Caki2 (cell line): ENCODE measurements around the gene PLD6. TPM values are rescaled to one million over a fixed set of nuclear protein-coding genes. Genes with fewer than 3 reads are reported as not detected.

Source experiments
- DNase-seq: peaks from one replicate; pipeline ENCODE4 v3.0.0-alpha.2; 2015; ENCODE audit warnings: low read depth
- in situ Hi-C: cut with HindIII; loops from 2 replicates; pipeline ENCODE4 v1.10.0; 2016; ENCODE audit warnings: low sequenced_read_pairs, low pct_unique_long_range_greater_than_20kb, mixed read lengths
- total RNA-seq: library from RNA; depleted of rRNA; stranded (reverse); fragments of >200 nt; shearing (Covaris generic); gene quantifications from 2 replicates; pipeline ENCODE4 v1.2.3, GENCODE V29; 2014; ENCODE audit warnings: low replicate concordance

Gene PLD6
- total RNA-seq, 1 experiment from 2014 or later, result 5.5 TPM

DNA sequence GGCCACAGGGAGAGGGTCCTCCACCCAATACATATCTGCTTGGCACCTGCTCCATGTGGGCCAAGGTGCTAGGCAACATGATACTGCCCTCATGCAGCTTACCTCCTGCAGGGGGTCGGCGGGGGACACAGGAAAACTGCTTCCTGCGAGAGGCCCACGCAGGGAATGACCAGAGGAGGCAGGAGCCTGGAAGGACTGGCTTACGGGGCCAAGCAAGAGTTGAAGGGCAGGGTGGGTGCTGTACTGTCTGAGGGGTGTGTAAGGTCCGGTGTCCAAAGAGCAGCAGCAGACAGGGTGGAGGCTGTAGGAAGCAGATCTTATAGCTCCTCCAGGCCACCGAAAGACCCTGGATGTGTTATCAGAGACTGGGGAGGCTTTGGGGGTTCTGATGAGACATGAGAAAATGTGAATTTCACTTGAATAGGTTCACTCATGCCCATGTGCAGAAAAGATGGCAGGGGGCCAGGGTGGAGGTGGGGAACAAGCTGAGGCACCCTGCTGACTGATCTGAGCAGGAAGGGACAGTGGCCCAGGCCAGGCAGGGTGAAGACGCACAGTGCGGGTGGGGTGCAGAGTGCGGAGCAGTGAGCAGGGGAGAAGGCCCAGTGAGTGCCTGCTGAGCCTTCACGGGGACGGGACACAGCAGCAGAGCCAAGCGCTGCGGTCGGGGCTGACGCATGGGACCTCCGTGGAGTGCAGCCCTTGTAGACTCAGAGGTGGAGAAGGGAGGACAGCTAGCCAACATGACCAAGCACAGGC lies 22.6 kb upstream of the PLD6 start:
- in situ Hi-C loops, result no loop called here
- no peak for DNase-seq

DNA sequence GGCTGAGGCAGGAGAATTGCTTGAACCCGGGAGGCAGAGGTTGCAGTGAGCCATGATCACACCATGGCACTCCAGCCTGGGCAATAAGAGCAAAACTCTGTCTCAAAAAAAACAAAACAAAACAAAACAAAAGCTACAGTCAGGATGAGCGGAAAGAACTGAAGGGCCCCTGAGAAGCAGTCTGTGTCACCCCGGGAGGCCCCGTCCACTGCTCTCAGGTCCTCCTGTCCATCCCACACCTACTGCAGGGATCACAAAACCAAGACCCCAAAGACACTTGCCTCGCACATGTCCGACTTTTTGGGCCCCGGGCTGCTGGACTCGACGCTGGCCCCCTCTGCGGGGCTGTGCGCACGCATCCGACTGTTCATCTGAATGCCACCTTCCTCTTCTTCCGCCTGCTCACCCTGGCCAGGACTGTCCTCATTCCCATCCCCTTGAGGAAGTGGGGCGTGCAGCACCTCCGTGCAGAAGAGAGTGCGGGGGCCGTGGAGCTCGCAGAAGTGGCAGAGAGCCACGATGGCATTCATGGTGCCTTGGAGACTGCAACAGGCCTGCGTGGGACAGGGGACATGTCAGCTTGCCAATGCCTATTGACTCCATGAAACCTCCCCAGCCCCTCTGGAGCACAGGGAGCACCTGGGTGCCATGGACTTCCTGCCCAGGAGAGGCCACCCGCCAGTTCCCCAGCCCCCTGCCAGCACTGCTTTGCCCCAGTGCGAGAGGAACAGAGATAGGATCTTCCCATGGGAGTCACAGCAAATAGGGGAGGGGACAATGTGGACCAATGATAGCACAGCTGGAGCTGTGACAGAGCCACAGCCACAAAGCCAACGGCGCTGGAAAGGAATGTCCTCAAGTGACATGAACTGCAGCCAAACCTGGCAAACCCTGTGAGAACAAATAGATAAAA lies 21.7 kb upstream of the PLD6 start:
- in situ Hi-C loops, result no loop called here
- DNase-seq, result no peak

DNA sequence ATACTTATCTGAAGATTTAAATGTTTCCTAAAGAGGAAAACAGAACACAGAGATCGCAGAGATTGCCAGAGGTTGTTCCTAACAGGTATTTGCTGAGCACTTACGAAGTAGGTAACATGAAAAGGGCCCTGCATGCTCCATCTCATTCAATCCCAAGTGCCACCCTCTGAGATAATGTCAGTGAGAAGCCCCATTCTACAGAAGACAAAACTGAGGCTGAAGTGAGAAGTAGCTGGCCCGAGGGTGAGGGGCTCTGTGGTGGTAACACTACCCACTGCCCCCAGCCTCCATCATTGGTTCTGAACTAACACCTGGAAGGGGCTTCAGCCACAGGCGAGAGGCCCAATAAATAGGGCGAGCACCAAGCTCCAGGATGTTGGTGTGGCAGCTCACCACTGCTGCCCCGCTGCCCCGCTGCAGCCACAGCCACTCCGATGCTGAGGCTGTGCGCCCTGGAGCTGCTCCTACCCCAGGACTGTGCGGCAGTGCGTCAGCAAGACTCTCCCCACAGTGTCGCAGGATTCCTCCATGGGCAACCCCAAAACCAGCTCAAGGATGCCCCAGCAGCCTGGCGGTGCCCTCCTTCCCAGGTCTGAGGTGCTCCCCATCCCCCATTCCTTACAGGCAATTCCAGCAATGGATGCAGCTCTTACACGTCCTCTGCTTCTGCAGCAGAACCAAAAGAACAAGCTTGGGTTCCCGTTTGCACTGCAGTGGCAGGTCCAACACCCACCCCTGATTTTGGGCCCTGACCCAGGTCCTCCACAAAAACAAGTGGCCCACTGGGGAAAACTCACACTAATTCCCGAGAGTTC lies 20.5 kb upstream of the PLD6 start:
- in situ Hi-C loops, result no loop called here
- DNase-seq, result no peak

DNA sequence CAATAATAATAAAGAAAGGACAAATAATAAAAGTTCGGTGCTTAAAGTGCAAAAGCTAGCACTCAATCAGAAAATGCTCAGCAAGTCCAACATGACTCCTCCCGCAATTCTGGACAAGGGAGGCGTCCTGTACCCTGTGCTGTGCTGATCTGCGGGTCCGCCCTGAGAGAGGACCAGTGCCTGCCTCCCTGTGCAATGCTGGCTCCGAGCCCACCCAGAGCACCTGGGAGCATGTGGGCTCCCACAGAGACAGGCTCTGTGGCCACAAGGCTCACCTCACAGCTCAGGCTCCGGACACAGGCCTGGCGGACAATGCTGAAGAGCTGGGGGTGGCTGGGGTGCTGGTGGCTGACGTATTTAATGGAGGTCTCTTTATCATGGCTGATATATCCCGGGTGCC lies 19.8 kb upstream of the PLD6 start:
- in situ Hi-C loops, result no loop called here
- DNase-seq, result no peak

DNA sequence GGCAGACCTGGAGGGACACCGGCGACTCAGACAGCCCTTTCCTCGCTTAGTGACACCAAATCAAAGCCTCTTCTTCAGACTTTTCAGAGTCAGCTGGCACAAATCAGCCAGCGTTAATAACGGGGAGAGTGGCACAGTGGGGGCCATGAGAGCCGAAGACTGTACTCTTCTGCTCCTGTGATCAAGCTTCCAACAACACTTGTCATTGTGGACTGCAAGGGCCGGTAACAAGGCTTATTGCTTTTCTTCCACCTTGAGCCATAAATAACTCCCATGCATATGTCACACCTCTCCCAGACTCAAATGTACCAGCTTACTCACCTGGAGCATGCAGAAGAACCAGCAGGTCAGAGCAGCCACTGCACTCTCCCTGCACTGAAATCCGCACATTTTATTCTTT lies 18.0 kb upstream of the PLD6 start:
- in situ Hi-C loops, result no loop called here
- no peak for DNase-seq

DNA sequence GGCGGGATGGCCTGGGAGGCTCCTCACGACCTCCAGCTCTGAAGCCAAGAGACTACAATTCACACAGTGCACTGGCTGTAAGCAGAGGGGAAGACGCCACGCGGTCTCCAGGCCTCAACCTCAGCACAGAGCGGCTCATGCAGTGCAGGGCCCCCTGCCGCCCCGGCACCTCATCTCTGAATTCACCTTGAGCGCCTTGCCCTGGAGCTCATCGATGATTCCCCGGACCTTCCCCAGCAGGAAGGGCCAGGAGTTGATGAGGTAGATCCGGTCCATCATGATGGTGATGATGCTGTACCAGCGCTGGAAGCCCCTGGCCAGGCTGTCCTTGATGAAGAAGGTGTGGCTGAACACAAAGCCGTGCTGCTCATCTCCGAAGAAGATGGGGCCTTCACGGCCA lies 17.6 kb upstream of the PLD6 start:
- in situ Hi-C loops, result no loop called here
- DNase-seq, result no peak

DNA sequence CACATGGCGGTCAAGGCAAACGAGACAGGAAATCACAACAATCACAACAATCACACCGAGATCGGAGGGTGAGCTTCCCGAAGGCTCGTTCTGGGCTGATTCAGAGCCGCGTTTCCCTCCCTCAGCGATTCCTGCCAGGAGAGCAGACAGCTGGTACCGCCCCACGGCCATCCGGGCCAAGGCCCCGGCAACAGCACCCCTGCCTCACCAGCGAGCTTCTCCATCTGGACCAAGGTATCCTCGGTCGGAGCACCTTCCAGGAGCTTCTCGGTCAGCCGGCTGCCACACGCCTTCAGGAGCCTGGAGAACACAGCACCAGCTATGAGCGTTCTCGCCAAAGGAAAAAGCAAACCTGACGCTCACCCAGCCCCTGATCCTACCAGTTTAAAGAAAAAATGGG lies 15.2 kb upstream of the PLD6 start:
- DNase-seq, result no peak
- in situ Hi-C loops, result no loop called here

DNA sequence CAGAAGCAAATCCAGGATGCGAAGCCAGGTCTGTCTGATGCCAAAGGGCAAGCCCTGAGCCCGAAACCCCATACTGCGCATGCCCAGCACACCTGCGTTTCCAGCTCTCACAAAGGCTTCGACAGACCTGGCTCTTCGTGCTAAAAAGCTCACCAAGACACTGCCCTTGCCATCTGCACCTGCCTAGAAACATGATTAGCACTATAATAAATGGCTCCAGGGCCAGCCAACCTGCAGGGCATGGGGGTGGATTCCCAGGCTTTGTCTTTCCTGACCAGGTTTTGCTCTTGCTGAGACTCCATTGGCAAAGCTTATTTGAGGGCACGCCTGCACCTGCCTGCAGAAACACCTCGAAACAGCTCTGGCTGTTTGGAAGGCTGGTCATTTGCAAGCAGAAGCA lies 14.4 kb upstream of the PLD6 start:
- in situ Hi-C loops, result no loop called here
- no peak for DNase-seq

DNA sequence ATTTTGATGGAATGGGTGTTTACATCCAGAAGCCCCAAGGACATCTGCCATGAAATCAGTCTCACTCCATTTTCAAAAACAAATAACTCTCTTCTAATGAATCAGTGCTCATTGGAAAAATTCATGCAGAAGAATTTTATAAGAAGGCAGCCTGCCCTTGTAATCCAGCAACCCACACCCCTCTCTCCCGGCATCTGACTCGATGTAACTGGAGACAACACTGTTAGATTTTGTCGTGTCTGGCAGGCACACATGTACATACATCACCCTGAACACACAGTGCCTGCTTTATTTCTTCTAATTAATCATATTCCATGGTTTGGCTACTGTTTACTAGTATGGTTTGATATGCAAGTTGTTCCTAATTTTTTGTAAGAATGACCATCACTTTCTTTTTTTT lies 11.9 kb upstream of the PLD6 start:
- in situ Hi-C loops, result no loop called here
- no peak for DNase-seq

DNA sequence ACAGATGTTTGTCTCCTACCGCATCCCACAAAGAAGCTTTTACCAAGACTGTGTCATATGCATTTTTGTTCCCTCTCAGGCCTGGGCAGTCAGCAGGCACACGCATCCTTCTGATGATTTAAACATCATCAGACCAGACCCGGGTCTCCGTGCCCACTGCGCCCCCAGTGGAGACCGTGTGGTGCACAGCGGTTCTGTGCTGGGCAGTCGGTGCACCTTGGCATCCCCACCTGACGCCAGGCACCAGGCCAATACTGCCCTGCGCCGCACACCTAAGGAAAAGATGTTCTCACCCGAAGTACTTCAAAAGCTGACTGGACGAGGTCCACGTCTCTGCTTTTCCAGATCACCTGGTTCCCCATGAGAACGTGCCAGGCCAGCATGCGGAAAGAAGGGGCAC lies 10.6 kb upstream of the PLD6 start:
- in situ Hi-C loops, result no loop called here
- DNase-seq, result no peak

DNA sequence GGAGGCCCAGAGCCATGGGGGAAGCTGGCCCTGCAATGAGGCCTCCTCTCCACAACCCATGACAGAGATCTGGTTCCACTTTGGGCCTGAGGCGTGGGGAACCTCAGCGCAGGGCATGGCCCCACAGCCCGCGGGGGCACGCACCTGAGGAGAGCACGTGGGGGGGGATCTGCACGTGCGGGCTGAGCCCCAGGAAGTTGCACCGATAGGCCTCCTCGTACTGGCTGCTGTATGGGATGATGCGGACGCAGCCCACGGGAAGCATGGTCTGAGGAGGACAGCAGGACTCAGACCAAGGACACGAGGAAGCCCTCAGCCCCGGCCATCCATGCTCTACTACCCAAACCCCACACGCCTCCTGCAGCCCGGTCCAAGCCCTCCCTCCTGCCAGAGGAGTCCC lies 10.1 kb upstream of the PLD6 start:
- DNase-seq, result no peak
- in situ Hi-C loops, result no loop called here

DNA sequence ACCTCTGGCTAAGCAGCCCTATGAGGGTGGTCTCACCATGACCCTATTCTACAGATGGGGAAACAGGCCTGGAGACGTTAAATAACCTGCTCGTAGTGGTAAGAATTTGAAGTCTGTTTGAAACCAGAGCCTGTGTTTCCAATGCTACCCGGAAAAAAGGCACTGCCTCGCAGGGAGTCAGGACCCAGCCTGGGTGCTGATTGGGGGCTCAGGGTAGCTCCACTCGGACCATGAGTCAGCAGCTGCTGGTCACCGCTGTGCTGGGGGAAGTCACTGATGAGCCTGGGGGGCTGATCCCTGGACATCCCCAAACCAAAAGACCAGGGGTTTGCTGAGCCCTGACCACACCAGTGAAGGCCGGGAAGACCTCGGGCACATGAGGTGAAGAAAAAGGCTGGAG lies 9.4 kb upstream of the PLD6 start:
- no peak for DNase-seq
- in situ Hi-C loops, result no loop called here

DNA sequence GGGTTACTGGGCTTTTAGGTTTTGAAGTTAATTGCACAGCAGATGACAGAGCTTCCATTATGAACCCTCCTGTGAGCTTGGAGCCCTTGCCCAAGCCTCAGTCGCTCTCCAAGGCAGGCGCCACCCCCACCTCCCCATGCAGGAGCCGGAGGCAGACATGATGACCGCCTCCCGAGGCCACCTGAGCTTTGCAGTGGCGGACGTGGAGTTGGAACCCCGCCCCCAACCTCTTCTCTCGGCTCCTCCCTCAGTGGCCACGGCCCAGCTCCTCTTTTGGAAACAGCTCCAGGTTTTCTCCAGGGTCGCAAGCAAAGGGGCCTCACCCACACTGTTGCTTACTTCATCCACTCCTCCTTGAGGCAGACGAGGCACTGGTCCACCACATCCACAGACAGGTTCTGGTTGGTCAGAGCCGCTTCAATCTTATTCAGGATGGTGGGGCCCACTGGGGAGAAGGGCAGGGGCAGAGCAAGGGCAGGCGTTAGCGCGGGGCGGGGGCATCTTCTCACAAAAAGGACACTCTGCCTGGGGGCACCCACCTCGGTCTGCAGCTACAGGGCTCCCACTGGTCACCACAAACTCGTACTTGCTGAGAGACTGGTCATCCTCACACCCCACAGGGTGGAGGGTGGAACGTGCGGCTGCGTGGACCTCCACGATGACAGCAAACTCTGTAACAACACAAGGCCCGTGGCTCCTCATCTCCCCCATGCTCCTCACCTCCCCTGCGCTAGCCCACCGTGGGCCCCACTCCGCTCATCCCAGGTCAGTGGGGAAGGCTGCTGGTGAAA lies 8.7 kb upstream of the PLD6 start:
- DNase-seq, result no peak
- in situ Hi-C loops, result no loop called here

DNA sequence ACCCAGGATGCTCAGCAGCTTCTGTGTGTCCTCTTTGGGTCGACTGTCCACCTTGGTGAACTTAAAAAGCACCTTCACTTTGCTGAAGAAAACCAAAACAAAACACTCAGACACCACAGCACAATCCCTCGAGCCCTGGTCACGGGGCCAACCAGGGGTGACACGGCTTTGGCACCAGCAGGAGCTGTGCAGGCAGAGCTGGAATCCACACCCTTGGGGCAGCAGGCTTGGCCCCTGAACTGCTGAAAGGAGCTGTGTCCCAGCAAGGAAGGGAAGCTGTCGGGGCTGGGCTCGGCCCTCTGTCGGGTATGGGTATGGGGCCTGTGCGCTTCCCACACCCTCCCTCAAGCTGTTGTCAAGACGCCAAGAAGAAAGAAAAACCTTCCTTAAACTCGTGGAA lies 7.6 kb upstream of the PLD6 start:
- no peak for DNase-seq
- in situ Hi-C loops, result no loop called here

DNA sequence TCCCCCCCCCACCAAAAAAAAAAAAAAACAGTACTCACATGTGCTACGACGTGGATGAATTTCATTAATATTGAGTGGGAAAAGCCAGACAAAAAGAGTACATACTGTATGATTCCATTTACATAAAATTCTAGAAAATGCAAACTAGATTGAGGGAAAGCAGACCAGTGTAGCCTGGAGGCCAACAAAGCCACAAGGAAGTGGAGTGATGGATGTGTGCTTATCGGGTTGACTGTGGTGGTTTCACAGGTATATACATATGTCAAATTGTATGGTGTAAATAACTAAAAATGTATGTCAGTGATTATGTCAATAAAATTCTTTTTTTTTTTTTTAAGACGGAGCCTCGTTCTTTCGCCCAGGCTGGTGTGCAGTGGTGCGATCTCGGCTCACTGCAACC lies 1.9 kb upstream of the PLD6 start:
- in situ Hi-C loops, result no loop called here
- DNase-seq, result no peak

DNA sequence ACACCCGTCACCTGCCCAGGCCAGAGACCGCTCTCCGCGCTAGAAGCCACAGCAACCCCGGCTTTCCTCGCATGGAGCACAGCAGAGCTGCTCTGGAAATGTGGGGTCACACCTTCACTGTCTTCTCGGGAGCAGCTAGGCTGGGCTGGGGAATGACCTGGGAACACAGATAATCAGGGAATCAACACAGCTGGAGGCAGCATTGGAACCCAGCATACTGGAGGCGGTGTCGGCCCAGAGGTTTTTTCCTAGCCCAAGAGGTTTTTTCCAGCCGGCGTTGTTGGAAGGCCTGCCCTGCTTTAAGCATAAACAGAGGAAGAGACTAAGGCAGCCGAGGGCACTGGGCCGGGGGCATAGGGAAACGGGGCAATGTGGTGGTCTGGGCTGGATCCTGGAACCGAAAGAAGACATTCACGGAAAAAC lies 791 bp upstream of the PLD6 start:
- DNase-seq, result no peak
- in situ Hi-C loops, result no loop called here

DNA sequence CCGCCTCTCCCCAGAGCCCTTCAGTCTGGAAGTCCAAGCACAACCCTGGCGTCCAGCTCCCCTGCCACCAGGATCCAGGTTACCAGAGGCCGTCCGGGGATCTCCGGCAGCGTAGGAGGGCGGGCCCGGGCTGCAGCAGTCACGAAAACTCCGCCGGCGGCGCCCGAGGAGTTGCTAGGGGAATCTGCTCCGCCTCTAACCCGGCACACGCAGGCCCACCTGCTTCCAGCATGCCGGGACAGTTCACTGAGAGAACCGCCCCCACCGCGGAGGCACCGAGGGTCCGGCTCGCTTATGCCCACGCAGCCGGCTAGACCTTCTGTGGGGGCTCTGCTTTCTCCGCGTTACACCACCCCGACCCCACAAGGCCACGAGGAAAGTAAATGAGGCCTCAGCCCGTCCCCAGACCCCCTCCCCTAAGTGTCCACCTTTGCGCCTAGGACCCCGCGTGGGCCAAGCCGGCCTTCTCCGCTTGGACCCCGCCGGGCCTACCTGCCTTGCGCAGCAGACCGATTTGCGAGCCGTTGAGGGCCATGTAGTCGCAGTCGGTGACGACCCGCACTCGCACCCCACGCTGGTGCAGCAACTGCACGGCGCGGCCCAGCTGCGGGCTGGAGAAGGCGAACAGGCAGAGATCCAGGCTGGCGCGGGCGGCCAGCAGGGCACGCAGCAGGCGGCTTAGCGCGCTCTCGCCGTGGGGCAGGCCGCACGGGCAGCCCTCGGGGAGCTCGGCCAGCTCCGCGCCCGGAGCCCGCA lies 587 bp downstream of the PLD6 start:
- in situ Hi-C loops, result no loop called here
- DNase-seq, result peak; percentile 41
